Esophagus squamous epithelium (tissue), 5 donors: ENCODE measurements around the gene SGSM1. TPM values are rescaled to one million over a fixed set of nuclear protein-coding genes. Genes with fewer than 3 reads are reported as not detected.
"Not testable (repeated sequence)": the region's sequence is repeated elsewhere in the genome, so short reads cannot be mapped to it uniquely, and the experiment has no call there.

Experiments
- DNase-seq: peaks from one replicate; lab custom pipeline; 2025; lab: John Stamatoyannopoulos, UW
- H3K27ac ChIP-seq, 4 donors: fragments of 200-600 bp; sonication (generic); one replicate each; pipeline ENCODE4 v1.5.1; 2016 to 2019; ENCODE audit warnings: mild to moderate bottlenecking in 1 of 4
- H3K27me3 ChIP-seq, 4 donors: fragments of 200-600 bp; sonication (generic); 1 replicate in 3 of 4; 2 replicates in 1 of 4; pipeline versions ENCODE4 v1.5.1 to v1.6.0; 2017 to 2021; ENCODE audit warnings: antibody characterized with exemption in 1 of 4
- H3K36me3 ChIP-seq, 3 donors: fragments of 200-600 bp; sonication (generic); one replicate each; pipeline ENCODE4 v1.5.1; 2016 to 2019
- H3K4me1 ChIP-seq, 3 donors: fragments of 200-600 bp; sonication (generic); one replicate each; pipeline ENCODE4 v1.5.1; 2017 to 2019
- H3K4me3 ChIP-seq, 4 donors: fragments of 200-600 bp; sonication (generic); 1 replicate in 3 of 4; 2 replicates in 1 of 4; pipeline ENCODE4 v1.5.1; 2016 to 2019; ENCODE audit warnings: mild to moderate bottlenecking in 2 of 4, moderate library complexity in 1 of 4
- H3K9me3 ChIP-seq, 3 donors: fragments of 200-600 bp; sonication (generic); one replicate each; pipeline ENCODE4 v1.5.1; 2016 to 2019
- POLR2A ChIP-seq, 4 donors: fragments of 450-650 bp; IDR thresholded peaks; one replicate each; pipeline ENCODE4 v1.6.1; 2017; ENCODE audit warnings: antibody characterized with exemption in 4 of 4, mild to moderate bottlenecking in 4 of 4, moderate library complexity in 3 of 4
- WGBS, 2 donors: methylation state at CpG; one replicate each; pipeline ENCODE4 v1.1.5; 2018; 5-methylcytosine and 5-hydroxymethylcytosine counted together
- intact Hi-C: fragments of 100-400 bp; cut with DNase I; formaldehyde crosslinking; loops from one replicate; pipeline ENCODE4 v1.15.0; 2022
- total RNA-seq, 4 donors: library from RNA; depleted of rRNA; stranded (reverse); fragments of >200 nt; gene quantifications; one replicate each; pipeline ENCODE4 v1.1.0, GENCODE V29; 2016
- TF ChIP-seq, protein P1 (sequence below), 6 experiments: fragments of 450-650 bp in 4 of 6; fragments of 200-600 bp in 2 of 6; sonication (generic) in 2 of 6; IDR thresholded peaks; one replicate each; pipeline ENCODE4 v1.5.1; 2016 to 2019; ENCODE audit warnings: antibody characterized with exemption in 6 of 6, mild to moderate bottlenecking in 4 of 6, moderate library complexity in 4 of 6
- donor health status: DM: yes; HTN: yes; CAD: no.

SGSM1 gene
- total RNA-seq, 4 donors from 2014 or later = 0.09 to 0.57 (median 0.18) TPM

DNA sequence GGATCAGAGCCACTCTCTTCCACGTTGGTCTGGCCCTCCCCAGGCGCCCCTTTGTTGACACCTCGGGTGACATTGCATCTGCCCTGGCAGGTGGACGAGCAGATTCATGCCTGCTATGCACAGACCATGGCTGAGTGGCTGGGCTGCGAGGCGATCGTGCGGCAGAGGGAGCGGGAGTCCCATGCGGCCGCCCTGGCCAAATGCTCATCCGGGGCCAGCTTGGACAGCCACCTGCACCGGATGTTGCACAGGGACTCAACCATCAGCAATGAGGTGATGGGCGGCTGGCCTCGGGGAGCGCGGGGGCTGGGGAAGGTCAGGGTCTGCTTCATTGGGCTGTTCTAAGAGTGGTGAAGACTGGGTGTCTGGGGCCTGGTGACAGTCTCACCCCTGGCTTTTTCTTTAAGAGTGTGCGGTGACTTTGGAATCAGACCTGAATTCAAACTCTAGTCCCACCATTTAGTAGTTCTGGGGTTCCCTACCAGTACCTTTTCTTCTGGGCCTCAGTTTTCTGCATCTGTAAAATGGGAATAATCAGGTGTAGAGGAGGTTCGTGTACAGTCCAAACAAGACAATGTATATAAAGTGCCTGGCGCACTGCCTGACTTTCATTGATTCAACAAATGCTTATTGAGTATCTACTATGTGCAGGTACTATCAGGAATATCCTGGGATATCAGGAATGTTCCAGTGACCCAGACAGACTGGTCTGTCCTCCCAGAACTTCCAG is 87.5 kb downstream of the SGSM1 start:
- peak overlapping the region in 1 of 4 donors; percentile 43 for H3K4me3 ChIP-seq
- TF ChIP-seq, protein P1, sequence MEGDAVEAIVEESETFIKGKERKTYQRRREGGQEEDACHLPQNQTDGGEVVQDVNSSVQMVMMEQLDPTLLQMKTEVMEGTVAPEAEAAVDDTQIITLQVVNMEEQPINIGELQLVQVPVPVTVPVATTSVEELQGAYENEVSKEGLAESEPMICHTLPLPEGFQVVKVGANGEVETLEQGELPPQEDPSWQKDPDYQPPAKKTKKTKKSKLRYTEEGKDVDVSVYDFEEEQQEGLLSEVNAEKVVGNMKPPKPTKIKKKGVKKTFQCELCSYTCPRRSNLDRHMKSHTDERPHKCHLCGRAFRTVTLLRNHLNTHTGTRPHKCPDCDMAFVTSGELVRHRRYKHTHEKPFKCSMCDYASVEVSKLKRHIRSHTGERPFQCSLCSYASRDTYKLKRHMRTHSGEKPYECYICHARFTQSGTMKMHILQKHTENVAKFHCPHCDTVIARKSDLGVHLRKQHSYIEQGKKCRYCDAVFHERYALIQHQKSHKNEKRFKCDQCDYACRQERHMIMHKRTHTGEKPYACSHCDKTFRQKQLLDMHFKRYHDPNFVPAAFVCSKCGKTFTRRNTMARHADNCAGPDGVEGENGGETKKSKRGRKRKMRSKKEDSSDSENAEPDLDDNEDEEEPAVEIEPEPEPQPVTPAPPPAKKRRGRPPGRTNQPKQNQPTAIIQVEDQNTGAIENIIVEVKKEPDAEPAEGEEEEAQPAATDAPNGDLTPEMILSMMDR (IDR thresholded peaks at IDR 0.05) = no peak
- no peak for TF ChIP-seq POLR2A (IDR thresholded peaks at IDR 0.05)
- intact Hi-C loops = no loop called here
- WGBS, 2 donors = 79 to 88% methylated on average over 5 to 14 of the region's 20 CpGs
- no peaks in the 10 kb centered on the region for H3K9me3 ChIP-seq
- DNase-seq = no peak
- H3K27me3 ChIP-seq = no peaks in the 10 kb centered on the region
- peaks cover 8 to 22% (median 14%) of the 10 kb centered on the region in 3 donors for H3K4me1 ChIP-seq
- peak overlapping the region; percentile 68 to 89 (median 86) for H3K27ac ChIP-seq
- H3K36me3 ChIP-seq = no peaks in the 10 kb centered on the region

DNA sequence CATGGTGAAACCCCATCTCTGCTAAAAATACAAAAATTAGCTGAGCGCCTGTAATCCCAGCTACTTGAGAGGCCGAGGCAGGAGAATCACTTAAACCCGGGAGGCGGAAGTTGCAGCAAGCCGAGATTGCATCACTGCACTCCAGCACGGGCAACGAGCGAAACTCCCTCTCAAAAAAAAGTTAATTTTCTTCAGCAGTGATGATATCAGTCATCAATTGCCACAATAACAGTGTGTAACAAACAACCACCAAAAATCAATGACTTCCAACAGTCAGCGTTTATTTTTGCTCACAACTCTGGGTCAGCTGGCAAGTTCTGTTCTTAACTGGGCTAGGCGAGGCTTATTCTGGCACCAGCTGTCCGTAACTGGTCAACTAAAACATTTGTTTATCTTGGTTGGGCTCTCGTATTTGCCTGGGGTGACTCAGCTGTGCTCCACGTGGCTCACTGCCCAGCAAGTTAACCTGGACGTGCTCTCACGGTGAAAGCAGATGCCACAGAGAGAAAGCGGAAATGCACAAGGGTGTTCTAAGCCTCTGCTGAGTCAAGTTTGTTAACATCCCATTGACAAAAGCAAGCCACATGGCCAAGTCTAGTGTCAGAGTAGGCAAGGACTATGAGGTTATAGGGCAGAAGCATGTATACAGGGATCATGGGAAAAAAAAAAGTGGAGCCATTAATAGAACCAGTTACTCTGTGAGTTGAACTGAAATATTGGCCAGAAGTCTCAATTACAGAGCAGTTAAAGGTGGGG is 88.4 kb downstream of the SGSM1 start:
- WGBS, 2 donors = 23 to 39% methylated on average over 15 to 16 of the region's 16 CpGs
- peak overlapping the region in 1 of 4 donors; percentile 43 for H3K4me3 ChIP-seq
- DNase-seq = no peak

DNA sequence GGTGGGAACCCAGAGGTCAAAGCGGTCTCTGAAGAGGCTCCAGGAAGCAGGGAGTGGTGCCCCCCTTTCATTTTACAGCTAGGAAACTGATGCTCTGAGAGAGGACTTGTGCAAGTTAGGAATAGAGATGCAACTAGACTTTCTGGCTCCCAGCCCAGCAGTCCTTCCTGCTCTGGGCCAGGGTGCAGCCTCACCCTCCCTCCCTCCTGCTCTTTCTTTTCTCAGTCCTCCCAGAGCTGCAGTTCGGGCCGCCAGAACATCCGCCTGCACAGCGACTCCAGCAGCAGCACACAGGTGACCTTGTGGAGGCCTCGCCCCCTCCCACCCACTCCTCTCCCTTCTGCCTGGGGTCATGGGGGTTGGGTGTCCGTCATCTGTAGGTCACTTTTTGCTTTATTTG is 89.0 kb downstream of the SGSM1 start:
- DNase-seq = no peak
- Histone ChIP-seq H3K36me3 (no peaks in the 10 kb centered on the region), H3K4me3 (peak overlapping the region in 1 of 4 donors; percentile 43), H3K27me3 (no peaks in the 10 kb centered on the region), H3K9me3 (no peaks in the 10 kb centered on the region), H3K27ac (peak overlapping the region; percentile 68 to 89 (median 86)), H3K4me1 (peaks cover 8 to 22% (median 14%) of the 10 kb centered on the region in 3 donors)
- intact Hi-C loops = no loop called here
- WGBS, 2 donors = 24 to 31% methylated on average over 7 of the region's 7 CpGs
- no peak for TF ChIP-seq POLR2A (IDR thresholded peaks at IDR 0.05)
- TF ChIP-seq, protein P1 (IDR thresholded peaks at IDR 0.05) = no peak

More for the DNA sequence above, 88.4 kb downstream of the SGSM1 start:
- TF ChIP-seq POLR2A (IDR thresholded peaks at IDR 0.05) = no peak
- TF ChIP-seq, protein P1 (IDR thresholded peaks at IDR 0.05) = no peak
- intact Hi-C loops = no loop called here
- H3K27ac ChIP-seq = peak overlapping the region; percentile 68 to 89 (median 86)
- H3K36me3 ChIP-seq = no peaks in the 10 kb centered on the region
- H3K9me3 ChIP-seq = no peaks in the 10 kb centered on the region
- no peaks in the 10 kb centered on the region for H3K27me3 ChIP-seq
- peaks cover 8 to 22% (median 14%) of the 10 kb centered on the region in 3 donors for H3K4me1 ChIP-seq

DNA sequence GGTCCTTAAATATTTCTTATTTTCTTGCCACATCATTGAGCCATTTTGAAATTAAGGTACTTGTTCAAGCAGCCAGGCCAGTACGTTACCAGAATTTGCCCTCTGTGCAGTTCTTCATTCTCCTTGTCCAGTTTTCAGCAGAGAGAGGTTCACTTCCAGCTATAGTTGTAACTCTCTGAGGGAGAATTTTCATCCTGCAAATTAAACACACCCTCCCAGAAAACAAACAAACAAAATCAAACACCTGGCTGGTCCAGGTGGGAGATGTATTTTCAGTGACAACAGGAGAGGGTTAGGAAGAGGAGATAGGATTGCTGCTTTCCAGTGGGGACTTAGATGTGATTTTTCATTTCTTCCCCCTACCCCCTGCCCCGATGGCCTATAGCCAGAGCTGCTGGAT is 95.4 kb downstream of the SGSM1 start:
- 40 to 74% methylated on average over 1 to 2 of the region's 2 CpGs for WGBS, 2 donors
- Histone ChIP-seq H3K4me3 (no peak overlapping the region), H3K9me3 (peaks cover 0 to 15% (median 8%) of the 10 kb centered on the region in 3 donors), H3K27ac (no peak overlapping the region), H3K27me3 (no peaks in the 10 kb centered on the region), H3K4me1 (no peaks in the 10 kb centered on the region), H3K36me3 (peaks cover 0 to 8% (median 0%) of the 10 kb centered on the region in 3 donors)
- intact Hi-C loops = no loop called here
- no peak for DNase-seq
- TF ChIP-seq, protein P1 (IDR thresholded peaks at IDR 0.05) = no peak
- no peak for TF ChIP-seq POLR2A (IDR thresholded peaks at IDR 0.05)

DNA sequence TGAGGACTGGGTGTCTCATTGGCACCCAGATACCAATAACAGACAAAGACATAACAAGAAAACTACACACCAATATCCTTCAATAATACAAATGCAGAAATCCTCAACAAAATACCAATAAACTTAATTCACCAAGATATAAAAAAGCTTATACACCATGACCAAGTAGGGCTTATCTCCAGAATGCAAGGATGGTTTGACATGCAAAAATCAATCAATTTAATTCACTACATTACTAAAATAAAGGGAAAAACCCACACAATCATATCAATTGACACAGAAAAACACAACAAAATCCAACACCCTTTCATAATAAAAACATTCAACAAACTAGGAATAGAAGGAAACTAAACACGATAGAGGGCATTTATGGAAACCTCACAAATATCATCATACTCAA is 99.9 kb downstream of the SGSM1 start:
- intact Hi-C loops = no loop called here
- Histone ChIP-seq H3K4me1 (no peaks in the 10 kb centered on the region), H3K27me3 (no peaks in the 10 kb centered on the region), H3K27ac (no peak overlapping the region), H3K9me3 (peaks cover 0 to 21% (median 9%) of the 10 kb centered on the region in 3 donors), H3K36me3 (peaks cover 0 to 8% (median 0%) of the 10 kb centered on the region in 3 donors), H3K4me3 (no peak overlapping the region)
- 89 to 96% methylated on average over 1 of the region's 1 CpG for WGBS, 2 donors
- TF ChIP-seq, protein P1 (IDR thresholded peaks at IDR 0.05) = no peak
- TF ChIP-seq POLR2A (IDR thresholded peaks at IDR 0.05) = no peak
- DNase-seq = no peak

DNA sequence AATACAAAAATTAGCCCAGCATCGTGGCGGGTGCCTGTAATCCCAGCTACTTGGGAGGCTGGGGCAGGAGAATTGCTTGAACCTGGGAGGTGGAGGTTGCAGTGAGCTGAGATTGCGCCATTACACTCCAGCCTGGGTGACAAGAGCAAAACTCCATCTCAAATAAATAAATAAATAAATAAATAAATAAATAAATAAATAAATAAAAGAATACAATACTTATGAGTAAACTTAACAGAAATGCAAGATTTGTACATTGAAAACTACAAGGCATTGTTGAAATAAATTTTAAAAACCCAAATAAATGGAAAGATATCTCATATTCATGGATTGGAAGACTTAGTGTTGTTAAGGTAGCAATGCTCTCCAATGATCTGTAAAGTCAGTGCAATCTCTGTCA is 101.1 kb downstream of the SGSM1 start:
- H3K27me3 ChIP-seq, H3K27ac ChIP-seq, intact Hi-C loops, DNase-seq, H3K4me1 ChIP-seq, H3K4me3 ChIP-seq, H3K36me3 ChIP-seq: not testable (repeated sequence)
- H3K9me3 ChIP-seq = peaks cover 0 to 21% (median 9%) of the 10 kb centered on the region in 3 donors
- 83% methylated on average over 3 of the region's 3 CpGs; no CpG with 5 or more reads in 1 of the 2 donors for WGBS, 2 donors
